Measurements from ENCODE around the gene SLC16A9.
A peak's percentile ranks its signal among the peaks of the same experiment; 100 is the strongest.
"Not testable (repeated sequence)": the region's sequence is repeated elsewhere in the genome, so short reads cannot be mapped to it uniquely, and the experiment has no call there.

SLC16A9 gene

DNA sequence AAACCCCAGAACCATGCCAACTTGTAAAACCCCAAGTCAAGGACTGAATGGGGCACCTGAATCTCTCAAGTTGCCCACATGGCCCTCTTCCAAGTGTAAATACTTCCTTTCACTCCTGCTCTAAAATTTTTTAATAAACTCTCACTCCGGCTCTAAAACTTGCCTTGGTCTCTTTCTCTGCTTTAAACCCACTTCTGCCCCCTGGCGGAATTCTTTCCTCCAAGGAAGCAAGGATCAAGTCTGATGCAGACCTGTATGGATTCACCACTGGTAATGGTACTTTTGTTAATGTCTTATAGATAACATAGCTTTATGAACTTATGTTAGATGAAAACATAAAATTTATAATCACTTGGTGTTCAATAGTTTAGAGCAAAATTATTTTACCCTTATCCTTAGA lies 33.8 kb downstream of the SLC16A9 start:
- TF ChIP-seq POLR2A (IDR thresholded peaks at IDR 0.05; ENCODE audit: low read depth, low read length): no peak

DNA sequence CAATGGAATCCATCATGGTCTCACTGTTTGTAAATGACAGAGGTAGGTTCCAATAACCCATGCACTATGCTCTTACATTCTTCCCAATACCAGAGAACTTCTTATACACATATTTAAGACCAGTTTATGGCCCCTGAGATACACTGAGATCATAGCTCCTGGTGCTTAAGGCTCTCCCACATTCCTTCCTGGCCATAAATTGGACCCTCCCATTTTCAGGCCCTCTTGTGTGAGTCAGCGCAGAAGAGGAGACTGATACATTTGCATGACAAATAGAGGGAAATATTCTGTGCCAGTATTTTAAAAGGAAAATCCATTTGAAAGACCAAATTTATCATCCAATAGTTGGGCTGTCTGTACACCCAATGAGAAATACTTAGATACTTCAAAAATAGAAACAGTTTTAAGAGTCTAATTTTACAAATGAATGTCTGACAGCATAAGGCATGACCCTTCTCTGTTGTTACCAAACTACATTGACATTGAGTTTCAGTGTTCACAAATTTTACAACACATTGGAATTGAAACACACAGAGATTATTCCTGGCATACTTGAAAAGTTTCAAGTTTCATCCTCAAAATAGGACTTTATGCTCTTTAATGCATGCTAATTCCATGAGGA lies 35.3 kb downstream of the SLC16A9 start:
- TF ChIP-seq POLR2A (IDR thresholded peaks at IDR 0.05; ENCODE audit: low read depth, low read length): no peak
- FAIRE-seq: peak; percentile 99
- DNase-seq (ENCODE audit: insufficient read length, low spot score): peak; percentile 37

More for the DNA sequence above, 33.8 kb downstream of the SLC16A9 start:
- FAIRE-seq: no peak
- no peak for DNase-seq (ENCODE audit: insufficient read length, low spot score)

DNA sequence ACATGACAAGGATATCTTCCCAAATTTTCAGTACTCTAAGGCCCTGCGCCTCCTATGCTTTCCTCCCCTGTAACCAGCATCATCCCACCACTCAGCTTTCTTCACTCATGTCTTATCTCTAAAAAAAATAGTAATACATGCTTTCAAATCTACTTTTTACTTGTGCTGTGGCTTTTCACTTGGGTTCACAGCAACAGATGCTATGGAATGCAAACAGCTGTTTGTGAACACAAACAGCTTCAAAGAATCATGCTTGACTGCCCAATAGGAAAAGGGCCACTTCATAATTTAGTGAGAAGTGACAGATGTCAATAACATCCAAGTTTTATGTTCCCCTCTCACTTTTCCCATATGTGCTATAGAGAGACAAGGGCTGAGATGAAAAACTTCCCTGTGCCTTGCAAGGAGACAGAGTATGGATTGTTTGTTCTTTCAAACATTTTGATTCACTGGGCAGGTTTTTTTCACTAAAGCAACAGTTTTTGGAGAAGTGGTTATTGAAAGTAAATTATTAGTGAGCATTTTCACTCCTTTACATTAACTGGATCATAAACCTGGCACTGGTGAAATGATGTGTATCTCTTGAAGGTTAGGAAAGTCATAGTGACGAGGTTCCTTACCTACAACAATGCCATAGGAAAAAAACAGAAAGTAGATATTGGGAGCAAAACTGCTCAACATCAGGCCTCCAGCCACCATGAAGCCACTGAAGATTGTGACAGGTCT lies 37.3 kb downstream of the SLC16A9 start:
- DNase-seq (ENCODE audit: insufficient read length, low spot score) (no peak), FAIRE-seq (peak; percentile 48)
- TF ChIP-seq POLR2A (IDR thresholded peaks at IDR 0.05; ENCODE audit: low read depth, low read length): no peak

DNA sequence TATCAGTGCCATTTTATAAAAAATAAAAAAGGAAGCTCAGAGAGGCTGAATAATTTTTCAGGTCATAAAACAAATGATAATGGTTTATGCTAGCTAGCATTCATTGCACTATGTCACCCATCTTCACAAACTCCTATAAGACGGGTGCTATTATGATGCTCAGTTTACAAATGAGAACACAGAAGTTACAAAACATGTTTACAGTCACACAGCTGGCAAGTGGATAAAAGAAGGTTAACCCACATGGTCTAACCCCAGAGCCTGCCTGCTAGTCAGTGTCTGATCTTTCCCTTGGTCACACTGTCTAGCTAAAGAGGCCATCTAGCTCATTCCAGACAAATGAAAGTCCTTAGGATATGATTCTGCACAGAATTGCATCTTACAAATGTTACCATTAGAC lies 39.4 kb downstream of the SLC16A9 start:
- no peak for FAIRE-seq
- no peak for TF ChIP-seq POLR2A (IDR thresholded peaks at IDR 0.05; ENCODE audit: low read depth, low read length)
- DNase-seq (ENCODE audit: insufficient read length, low spot score): no peak

DNA sequence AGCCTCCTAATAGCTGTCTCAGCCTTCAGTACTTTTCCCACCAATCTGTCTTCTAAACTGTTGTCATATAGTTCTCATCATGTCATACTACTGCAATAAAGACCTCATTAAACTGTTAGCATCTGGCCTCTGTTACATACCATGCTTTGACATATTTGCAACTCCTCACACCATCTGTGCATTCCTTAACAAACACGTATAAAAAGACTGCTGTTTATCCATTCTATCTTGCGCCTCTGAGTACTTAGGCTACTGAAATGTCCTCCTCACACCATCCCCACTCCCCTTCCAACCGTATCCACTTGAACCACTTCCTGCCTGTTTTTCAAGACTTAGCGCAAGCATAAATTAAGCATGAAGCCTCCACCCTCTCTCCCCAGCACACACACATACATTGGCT lies 41.6 kb downstream of the SLC16A9 start:
- FAIRE-seq (peak; percentile 20), DNase-seq (ENCODE audit: insufficient read length, low spot score) (no peak)
- no peak for TF ChIP-seq POLR2A (IDR thresholded peaks at IDR 0.05; ENCODE audit: low read depth, low read length)

DNA sequence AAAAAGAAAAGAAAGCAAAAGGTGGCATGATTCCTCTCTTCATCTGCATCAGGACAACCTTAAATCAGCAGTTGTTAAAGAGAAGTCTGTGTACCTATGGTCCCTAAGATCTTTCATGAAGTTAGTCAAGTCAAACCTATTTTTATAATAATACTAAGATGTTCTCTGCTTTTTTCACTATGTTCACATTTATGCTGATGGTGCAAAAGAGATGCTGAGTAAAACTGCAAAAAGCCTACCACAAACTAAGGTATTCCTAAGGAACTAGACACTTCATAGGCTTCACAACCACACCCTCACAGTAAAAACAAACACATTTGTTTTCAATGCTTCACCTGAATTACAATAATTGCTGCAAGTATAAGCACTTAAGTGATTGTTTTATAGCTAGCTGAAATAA lies 43.3 kb downstream of the SLC16A9 start:
- FAIRE-seq: peak; percentile 43
- DNase-seq (ENCODE audit: insufficient read length, low spot score): no peak
- TF ChIP-seq POLR2A (IDR thresholded peaks at IDR 0.05; ENCODE audit: low read depth, low read length): no peak

DNA sequence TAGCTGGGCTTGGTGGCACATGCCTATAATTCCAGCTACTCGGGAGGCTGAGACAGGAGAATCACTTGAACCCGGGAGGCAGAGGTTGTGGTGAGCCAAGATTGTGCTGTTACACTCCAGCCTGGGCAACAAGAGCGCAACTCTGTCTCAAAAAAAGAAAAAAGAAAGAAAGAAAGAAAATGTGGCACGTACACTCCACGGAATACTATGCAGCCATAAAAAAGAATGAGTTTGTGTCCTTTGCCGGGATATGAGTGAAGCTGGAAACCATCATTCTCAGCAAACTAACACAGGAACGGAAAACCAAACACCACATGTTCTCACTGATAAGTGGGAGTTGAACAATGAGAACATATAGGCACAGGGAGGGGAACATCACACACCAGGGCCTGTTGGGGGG lies 46.4 kb downstream of the SLC16A9 start:
- not testable (repeated sequence) for FAIRE-seq; DNase-seq (ENCODE audit: insufficient read length, low spot score)

DNA sequence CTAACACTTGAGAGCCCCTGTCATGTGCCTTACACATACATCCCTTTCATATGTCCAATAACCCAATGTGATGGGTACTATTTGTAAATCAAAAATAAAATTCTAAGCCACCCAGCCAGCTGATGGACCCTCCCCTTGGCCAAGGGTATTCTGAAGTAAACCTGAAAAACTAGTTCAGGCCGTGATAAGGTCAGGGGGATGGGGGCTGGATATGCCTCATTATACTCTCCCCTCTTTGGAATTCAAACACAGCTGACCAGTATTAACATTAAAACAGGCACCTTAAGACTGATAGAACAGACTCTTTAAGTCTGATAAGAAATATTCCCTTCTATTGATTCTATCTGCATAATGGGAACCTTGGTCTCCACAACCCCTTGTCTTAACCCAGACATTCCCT lies 51.9 kb downstream of the SLC16A9 start:
- no peak for FAIRE-seq
- no peak for TF ChIP-seq POLR2A (IDR thresholded peaks at IDR 0.05; ENCODE audit: low read depth, low read length)
- no peak for DNase-seq (ENCODE audit: insufficient read length, low spot score)

GRCh38 chr10:59655309-59655708 lies 54.3 kb downstream of the SLC16A9 start:
- no peak for TF ChIP-seq POLR2A (IDR thresholded peaks at IDR 0.05; ENCODE audit: low read depth, low read length)
- no peak for FAIRE-seq
- no peak for DNase-seq (ENCODE audit: insufficient read length, low spot score)

GRCh38 chr10:59654007-59654406 lies 55.6 kb downstream of the SLC16A9 start:
- TF ChIP-seq POLR2A (IDR thresholded peaks at IDR 0.05; ENCODE audit: low read depth, low read length): no peak
- FAIRE-seq: peak; percentile 6
- no peak for DNase-seq (ENCODE audit: insufficient read length, low spot score)

- FAIRE-seq (no peak), DNase-seq (ENCODE audit: insufficient read length, low spot score) (no peak)
- no peak for TF ChIP-seq POLR2A (IDR thresholded peaks at IDR 0.05; ENCODE audit: low read depth, low read length)
These were observed 57.7 kb downstream of the SLC16A9 start for GRCh38 chr10:59651902-59652301.

GRCh38 chr10:59649606-59650346 lies 59.9 kb downstream of the SLC16A9 start:
- no peak for DNase-seq (ENCODE audit: insufficient read length, low spot score)
- FAIRE-seq: no peak
- no peak for TF ChIP-seq POLR2A (IDR thresholded peaks at IDR 0.05; ENCODE audit: low read depth, low read length)

GRCh38 chr10:59648711-59649201 lies 60.9 kb downstream of the SLC16A9 start:
- FAIRE-seq: no peak
- TF ChIP-seq POLR2A (IDR thresholded peaks at IDR 0.05; ENCODE audit: low read depth, low read length): no peak
- DNase-seq (ENCODE audit: insufficient read length, low spot score): no peak

DNA sequence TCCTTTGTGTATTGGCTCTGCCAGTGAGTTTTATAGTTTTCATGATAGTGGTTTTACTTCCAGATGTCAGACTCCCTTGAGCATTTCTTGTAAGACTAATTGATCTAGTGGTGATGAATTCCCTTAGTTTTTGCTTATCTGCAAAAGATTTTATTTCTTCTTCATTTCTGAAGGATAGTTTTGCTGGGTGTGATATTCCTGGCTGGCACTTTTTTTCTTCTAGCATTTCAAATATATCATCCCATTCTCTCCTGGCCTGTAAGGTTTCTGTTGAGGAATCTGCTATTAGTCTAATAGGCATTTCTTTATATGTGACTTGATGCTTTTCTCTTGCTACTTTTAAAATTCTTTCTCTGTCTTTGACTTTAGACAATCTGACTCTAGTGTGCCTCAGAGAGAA lies 64.8 kb downstream of the SLC16A9 start:
- DNase-seq (ENCODE audit: insufficient read length, low spot score): no peak
- no peak for FAIRE-seq
- TF ChIP-seq POLR2A (IDR thresholded peaks at IDR 0.05; ENCODE audit: low read depth, low read length): no peak

GRCh38 chr10:59641688-59642087 lies 68.0 kb downstream of the SLC16A9 start:
- FAIRE-seq; DNase-seq (ENCODE audit: insufficient read length, low spot score): not testable (repeated sequence)
